ENCODE measurements around the gene MTNR1B. TPM values are rescaled to one million over a fixed set of nuclear protein-coding genes. Genes with fewer than 3 reads are reported as not detected.

The MTNR1B gene
- total RNA-seq, 1 experiment from 2014 or later = not detected

- Histone ChIP-seq H3K27ac (ENCODE audit: low read depth, low read length) (no peak overlapping the region), H3K4me1 (ENCODE audit: control insufficient read depth in 1 of 2, insufficient read depth in 2 of 2, low read length in 2 of 2) (no peaks in the 10 kb centered on the region), H3K79me2 (ENCODE audit: insufficient read depth, low read length) (no peaks in the 10 kb centered on the region), H3K36me3 (ENCODE audit: control insufficient read depth in 1 of 2, insufficient read depth in 2 of 2, low read length in 2 of 2) (no peaks in the 10 kb centered on the region), H3K9me2 (ENCODE audit: insufficient read depth) (no peaks in the 10 kb centered on the region), H3K4me2 (ENCODE audit: low read length) (no peak overlapping the region), H3K4me3 (replicated peaks in 1 of 2; ENCODE audit: low read depth in 1 of 2, low read length in 2 of 2) (no peak overlapping the region), H3K27me3 (ENCODE audit: insufficient read depth, low read length) (no peaks in the 10 kb centered on the region), H4K20me1 (ENCODE audit: insufficient read depth) (no peaks in the 10 kb centered on the region), H2AFZ (ENCODE audit: low read depth, low read length, poor library complexity, severe bottlenecking) (no peak overlapping the region), H3K9me3 (ENCODE audit: control insufficient read depth in 1 of 2, insufficient read depth in 1 of 2, low read depth in 1 of 2, low read length in 2 of 2) (no peaks in the 10 kb centered on the region), H3K9ac (ENCODE audit: low read length) (no peak overlapping the region)
- ChIA-PET RAD21 (ENCODE audit: low non-redundant PET in 1 of 2, low total read pairs in 2 of 2, uncharacterized antibody in 2 of 2, unreplicated experiment in 2 of 2) (no interaction called here), POLR2A (no interaction called here), CTCF (no interaction called here)
- TF ChIP-seq CEBPB (IDR thresholded peaks at IDR 0.05; ENCODE audit: low read depth) = no peak
- TF ChIP-seq CTCF (IDR thresholded peaks at IDR 0.05 in 2 of 3, conservative IDR thresholded peaks at IDR 0.05 in 1 of 3; ENCODE audit: borderline replicate concordance in 1 of 3, insufficient read depth in 1 of 3, low read depth in 2 of 3, low read length in 2 of 3) = no peak
- no peak for TF ChIP-seq RAD21 (IDR thresholded peaks at IDR 0.05; ENCODE audit: low read depth)
- no peak for TF ChIP-seq SP1 (IDR thresholded peaks at IDR 0.05; ENCODE audit: low read depth)
- no peak for TF ChIP-seq CBX3 (IDR thresholded peaks at IDR 0.05; ENCODE audit: low read depth)
- no peak for TF ChIP-seq ZFX (IDR thresholded peaks at IDR 0.05)
- no peak for TF ChIP-seq EZH2 (IDR thresholded peaks at IDR 0.05)
- TF ChIP-seq ELF1 (IDR thresholded peaks at IDR 0.05; ENCODE audit: borderline replicate concordance, low read depth) = no peak
- TF ChIP-seq ATF3 (IDR thresholded peaks at IDR 0.05) = no peak
- TF ChIP-seq YY1 (IDR thresholded peaks at IDR 0.05; ENCODE audit: extremely low read depth, insufficient replicate concordance, low read depth, low read length) = no peak
- no peak for TF ChIP-seq EGR1 (IDR thresholded peaks at IDR 0.05; ENCODE audit: low read depth)
- no peak for TF ChIP-seq REST (IDR thresholded peaks at IDR 0.05; ENCODE audit: low read depth)
- no peak for TF ChIP-seq FOSL1 (IDR thresholded peaks at IDR 0.05; ENCODE audit: low read depth)
- no peak for TF ChIP-seq EZH2phosphoT487 (IDR thresholded peaks at IDR 0.05; ENCODE audit: borderline replicate concordance)
- no peak for TF ChIP-seq SRF (IDR thresholded peaks at IDR 0.05; ENCODE audit: low read depth)
- no peak for TF ChIP-seq SIN3A (IDR thresholded peaks at IDR 0.05; ENCODE audit: low read depth)
- BruUV-seq (replicated peaks) = no TSS peak
- DNase-seq (ENCODE audit: low read depth, low spot score) (no peak), ATAC-seq (no peak)
- intact Hi-C loops (cut with micrococcal nuclease) = no loop called here
Measured at GRCh38 chr11:92920331-92920730, 49.1 kb upstream of the MTNR1B start.

Data from HCT116 (cell line).